Epithelial cell of proximal tubule (primary cell): ENCODE data around the gene CYP1A2. TPM values are rescaled to one million over a fixed set of nuclear protein-coding genes. Genes with fewer than 3 reads are reported as not detected.

Source experiments
- DNase-seq: peaks from one replicate; pipeline ENCODE4 v3.0.0-alpha.2; 2011; ENCODE audit warnings: low read depth
- H3K4me3 ChIP-seq: 2 replicates; pipeline ENCODE4 v1.5.1; 2011; ENCODE audit warnings: low read depth, mild to moderate bottlenecking, low read length
- CTCF ChIP-seq: conservative IDR thresholded peaks from 2 replicates; pipeline ENCODE4 v1.5.1; 2012; ENCODE audit warnings: low read depth, mild to moderate bottlenecking, low read length
- total RNA-seq: library from RNA; depleted of rRNA; stranded (reverse); fragments of >200 nt; gene quantifications from 2 replicates; pipeline ENCODE4 v1.2.3, GENCODE V29; 2015

Gene CYP1A2
- total RNA-seq, 1 donor from 2014 or later, result not detected

- TF ChIP-seq CTCF, result no peak
- no peak for DNase-seq
- no peak overlapping the region for H3K4me3 ChIP-seq
Measured at GRCh38 chr15:74722591-74722990, 26.1 kb upstream of the CYP1A2 start.

GRCh38 chr15:74723187-74723586, 25.5 kb upstream of the CYP1A2 start:
- DNase-seq, result no peak
- no peak overlapping the region for H3K4me3 ChIP-seq
- no peak for TF ChIP-seq CTCF

- peak; percentile 29 for DNase-seq
- H3K4me3 ChIP-seq, result no peak overlapping the region
- TF ChIP-seq CTCF, result no peak
Measured at GRCh38 chr15:74723754-74724334, 24.8 kb upstream of the CYP1A2 start.

- no peak for DNase-seq
- no peak overlapping the region for H3K4me3 ChIP-seq
- TF ChIP-seq CTCF, result no peak
Measured at GRCh38 chr15:74724570-74725224, 23.9 kb upstream of the CYP1A2 start.

GRCh38 chr15:74725225-74725774, 23.3 kb upstream of the CYP1A2 start, which contains the start of gene CYP1A1:
CYP1A1 (minus strand) TSS chr15:74725528; CDS start chr15:74723097, 2,431 bp downstream.
- TF ChIP-seq CTCF, result no peak
- H3K4me3 ChIP-seq, result peak within 1 kb of the TSS; percentile 57
- DNase-seq, result no peak

- TF ChIP-seq CTCF, result no peak
- H3K4me3 ChIP-seq, result peak overlapping the region; percentile 57
- DNase-seq, result no peak
Measured at GRCh38 chr15:74725845-74726773, 22.5 kb upstream of the CYP1A2 start.
